T-helper 2 cell (primary cell): ENCODE results near the gene PTPRG.

Experiments used
- DNase-seq, 5 experiments: peaks; one replicate each; pipeline versions ENCODE4 v3.0.0 to v3.0.0-alpha.2; 2012 to 2022

PTPRG gene

GRCh38 chr3:62318752-62319569, 757.6 kb downstream of the PTPRG start:
- DNase-seq, result peak; percentile 6 to 86 (median 53)

DNA sequence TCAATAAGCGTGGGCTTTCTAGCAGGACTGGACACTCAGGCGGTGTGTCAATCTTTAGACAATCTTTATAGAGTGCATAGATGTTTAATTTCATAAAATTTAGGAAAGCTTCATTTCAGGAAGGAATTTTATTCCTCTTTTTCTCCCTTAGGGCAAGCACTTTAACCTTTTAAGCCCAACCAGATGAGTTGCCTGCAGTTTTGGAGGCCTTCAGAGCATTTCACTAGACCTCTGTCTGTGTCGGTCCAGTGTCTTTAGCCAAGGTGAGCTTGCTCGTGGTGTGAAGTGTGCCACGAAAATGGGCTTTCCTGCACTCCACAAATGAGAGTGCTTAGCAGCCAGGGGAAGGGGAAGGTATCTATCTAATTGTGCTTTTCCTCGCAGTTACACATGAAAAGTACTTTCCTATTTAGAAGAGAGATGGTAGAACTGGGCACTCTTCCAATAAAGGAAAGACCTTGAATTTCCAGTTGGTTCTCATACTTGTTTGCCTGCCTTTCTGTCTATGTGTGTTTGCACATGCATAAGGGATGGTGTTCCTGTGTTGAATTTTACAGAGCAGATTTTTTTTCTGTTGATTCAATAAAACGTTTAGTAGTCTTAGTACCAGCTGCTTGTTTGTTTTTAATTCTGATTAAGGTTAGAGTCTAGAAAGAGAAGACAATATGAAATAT, 758.3 kb downstream of the PTPRG start:
- DNase-seq, result no peak

- no peak for DNase-seq
Observed at GRCh38 chr3:62323241-62323640, 761.9 kb downstream of the PTPRG start.

GRCh38 chr3:62325896-62326295, 764.5 kb downstream of the PTPRG start:
- DNase-seq, result no peak

- no peak for DNase-seq
Observed at GRCh38 chr3:62329971-62330370, 768.6 kb downstream of the PTPRG start.

GRCh38 chr3:62332017-62332416, 770.6 kb downstream of the PTPRG start:
- no peak for DNase-seq

DNA sequence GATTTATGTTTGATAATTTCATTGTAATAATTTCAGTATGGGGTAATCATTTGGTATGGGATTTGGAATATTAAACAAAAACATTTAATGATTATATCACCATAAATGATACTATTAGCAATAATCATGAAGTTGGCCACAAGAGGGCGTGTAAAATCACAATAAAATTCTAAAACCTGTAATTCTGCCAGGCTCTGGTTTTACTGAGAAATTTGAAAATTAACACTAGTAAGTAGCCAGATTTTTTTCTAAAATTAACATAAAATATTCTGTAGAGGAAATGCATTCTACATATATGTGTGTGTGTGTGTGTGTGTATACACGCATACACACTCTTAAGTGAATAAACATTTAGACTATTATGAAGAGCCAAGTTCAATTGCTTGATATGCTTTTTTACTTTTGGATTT, 771.5 kb downstream of the PTPRG start:
- peak in 1 of 5 experiments; percentile 1 for DNase-seq

DNA sequence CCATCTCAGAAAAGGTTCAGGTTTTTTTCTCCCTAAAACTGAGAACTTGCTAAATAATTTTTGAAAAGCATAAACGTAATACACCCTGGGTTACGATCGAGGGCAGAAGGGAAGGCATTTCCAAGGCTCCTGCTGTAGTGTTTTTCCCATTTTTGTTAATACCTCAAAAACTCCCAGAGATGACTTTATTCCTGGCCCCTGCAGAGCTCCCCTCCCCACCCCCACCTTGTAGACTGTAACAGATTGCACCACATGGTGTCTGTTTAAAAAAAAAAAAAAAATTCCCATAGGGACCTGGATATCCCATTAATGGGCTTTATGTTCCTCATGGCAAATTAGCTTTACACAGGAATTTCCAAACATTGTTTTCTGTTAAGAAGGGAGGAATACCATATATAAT, 773.8 kb downstream of the PTPRG start:
- no peak for DNase-seq

DNA sequence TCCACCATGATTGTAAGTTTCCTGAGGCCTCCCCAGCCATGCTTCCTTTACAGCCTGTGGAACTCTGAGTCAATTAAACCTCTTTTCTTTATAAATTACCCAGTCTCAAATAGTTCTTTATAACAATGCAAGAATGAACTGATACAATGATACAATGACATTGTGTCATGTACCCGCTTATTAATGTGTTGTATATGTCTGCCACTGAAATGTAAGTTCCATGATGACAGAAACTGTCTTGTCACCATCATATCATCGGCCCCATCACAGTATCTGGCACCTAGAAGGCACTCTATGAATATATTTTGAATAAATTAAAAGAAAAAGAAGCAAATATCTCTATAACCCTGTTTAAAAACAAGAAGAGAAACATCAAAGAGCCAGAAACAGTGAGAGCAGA, 782.4 kb downstream of the PTPRG start:
- no peak for DNase-seq
